ENCODE results near the gene TASL.

The TASL gene, protein sequence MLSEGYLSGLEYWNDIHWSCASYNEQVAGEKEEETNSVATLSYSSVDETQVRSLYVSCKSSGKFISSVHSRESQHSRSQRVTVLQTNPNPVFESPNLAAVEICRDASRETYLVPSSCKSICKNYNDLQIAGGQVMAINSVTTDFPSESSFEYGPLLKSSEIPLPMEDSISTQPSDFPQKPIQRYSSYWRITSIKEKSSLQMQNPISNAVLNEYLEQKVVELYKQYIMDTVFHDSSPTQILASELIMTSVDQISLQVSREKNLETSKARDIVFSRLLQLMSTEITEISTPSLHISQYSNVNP

DNA sequence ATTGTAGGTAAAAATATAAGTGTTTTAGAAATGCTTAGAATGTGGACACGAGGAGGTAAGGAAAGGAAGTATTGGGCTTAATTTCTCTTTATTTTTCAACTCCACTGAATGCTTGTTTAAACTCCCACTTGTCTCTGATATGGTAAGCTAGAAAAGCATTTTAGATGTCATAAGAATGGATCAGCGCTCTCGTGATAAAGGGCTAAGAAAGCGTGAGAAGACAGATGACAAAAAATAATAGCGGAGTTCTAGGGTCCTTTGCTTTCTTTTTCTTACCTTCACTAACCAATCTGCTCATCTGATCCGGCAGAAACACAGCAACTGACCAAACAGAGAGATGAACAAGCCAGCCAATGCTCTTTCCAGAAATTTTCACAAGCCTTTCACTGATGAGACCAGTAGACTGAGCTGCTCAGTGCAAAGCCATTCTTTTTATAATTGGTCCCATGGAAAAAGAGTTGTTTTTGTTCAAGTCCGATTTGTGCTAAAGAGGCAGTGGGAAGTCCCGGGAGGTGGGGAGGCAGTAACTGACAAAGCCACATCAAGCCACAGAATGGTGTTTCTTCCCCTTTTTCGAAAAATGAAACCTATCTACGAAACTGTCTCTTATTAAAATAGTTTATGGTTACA, at the start of gene TASL:
TASL (minus strand) TSS at position 405 of the 630 bp plus-strand sequence. CDS start 17,411 bp downstream, outside the sequence.
- no peak for TF ChIP-seq RAD21 (IDR thresholded peaks at IDR 0.05; ENCODE audit: low read depth)

DNA sequence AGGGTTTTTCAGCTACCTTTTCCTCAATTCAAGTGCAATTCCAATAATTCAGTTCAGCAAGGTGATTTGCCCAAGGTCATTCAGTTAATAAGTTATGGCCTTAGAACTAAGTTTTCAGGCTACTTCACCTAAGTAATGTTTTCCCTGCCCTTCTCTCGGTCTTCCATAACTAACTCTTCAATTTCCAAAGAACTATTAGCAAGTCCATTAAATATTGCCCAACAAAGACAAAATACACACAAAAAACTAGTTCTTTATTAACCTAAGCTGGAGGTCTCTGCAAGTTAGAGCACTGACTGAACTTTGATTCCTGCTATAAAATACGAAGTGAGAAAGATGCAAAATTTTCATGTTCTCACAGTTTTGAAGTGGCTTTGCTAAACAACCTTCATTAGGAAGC, 48.8 kb upstream of the TASL start:
- TF ChIP-seq ZBTB7A (IDR thresholded peaks at IDR 0.05; ENCODE audit: low read depth): no peak
- TF ChIP-seq, protein P1, sequence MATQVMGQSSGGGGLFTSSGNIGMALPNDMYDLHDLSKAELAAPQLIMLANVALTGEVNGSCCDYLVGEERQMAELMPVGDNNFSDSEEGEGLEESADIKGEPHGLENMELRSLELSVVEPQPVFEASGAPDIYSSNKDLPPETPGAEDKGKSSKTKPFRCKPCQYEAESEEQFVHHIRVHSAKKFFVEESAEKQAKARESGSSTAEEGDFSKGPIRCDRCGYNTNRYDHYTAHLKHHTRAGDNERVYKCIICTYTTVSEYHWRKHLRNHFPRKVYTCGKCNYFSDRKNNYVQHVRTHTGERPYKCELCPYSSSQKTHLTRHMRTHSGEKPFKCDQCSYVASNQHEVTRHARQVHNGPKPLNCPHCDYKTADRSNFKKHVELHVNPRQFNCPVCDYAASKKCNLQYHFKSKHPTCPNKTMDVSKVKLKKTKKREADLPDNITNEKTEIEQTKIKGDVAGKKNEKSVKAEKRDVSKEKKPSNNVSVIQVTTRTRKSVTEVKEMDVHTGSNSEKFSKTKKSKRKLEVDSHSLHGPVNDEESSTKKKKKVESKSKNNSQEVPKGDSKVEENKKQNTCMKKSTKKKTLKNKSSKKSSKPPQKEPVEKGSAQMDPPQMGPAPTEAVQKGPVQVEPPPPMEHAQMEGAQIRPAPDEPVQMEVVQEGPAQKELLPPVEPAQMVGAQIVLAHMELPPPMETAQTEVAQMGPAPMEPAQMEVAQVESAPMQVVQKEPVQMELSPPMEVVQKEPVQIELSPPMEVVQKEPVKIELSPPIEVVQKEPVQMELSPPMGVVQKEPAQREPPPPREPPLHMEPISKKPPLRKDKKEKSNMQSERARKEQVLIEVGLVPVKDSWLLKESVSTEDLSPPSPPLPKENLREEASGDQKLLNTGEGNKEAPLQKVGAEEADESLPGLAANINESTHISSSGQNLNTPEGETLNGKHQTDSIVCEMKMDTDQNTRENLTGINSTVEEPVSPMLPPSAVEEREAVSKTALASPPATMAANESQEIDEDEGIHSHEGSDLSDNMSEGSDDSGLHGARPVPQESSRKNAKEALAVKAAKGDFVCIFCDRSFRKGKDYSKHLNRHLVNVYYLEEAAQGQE (IDR thresholded peaks at IDR 0.05; ENCODE audit: low read depth): no peak
- TF ChIP-seq, protein P2, sequence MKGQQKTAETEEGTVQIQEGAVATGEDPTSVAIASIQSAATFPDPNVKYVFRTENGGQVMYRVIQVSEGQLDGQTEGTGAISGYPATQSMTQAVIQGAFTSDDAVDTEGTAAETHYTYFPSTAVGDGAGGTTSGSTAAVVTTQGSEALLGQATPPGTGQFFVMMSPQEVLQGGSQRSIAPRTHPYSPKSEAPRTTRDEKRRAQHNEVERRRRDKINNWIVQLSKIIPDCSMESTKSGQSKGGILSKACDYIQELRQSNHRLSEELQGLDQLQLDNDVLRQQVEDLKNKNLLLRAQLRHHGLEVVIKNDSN (IDR thresholded peaks at IDR 0.05): no peak
- TF ChIP-seq TEAD4 (IDR thresholded peaks at IDR 0.05): no peak
- TF ChIP-seq EGR1 (IDR thresholded peaks at IDR 0.05): no peak
- TF ChIP-seq RAD21 (IDR thresholded peaks at IDR 0.05; ENCODE audit: low read depth): no peak
- no peak for TF ChIP-seq CEBPB (IDR thresholded peaks at IDR 0.05)
- no peak for TF ChIP-seq TCF12 (IDR thresholded peaks at IDR 0.05; ENCODE audit: low read depth)
- TF ChIP-seq CREB1 (IDR thresholded peaks at IDR 0.05; ENCODE audit: low read depth): no peak

DNA sequence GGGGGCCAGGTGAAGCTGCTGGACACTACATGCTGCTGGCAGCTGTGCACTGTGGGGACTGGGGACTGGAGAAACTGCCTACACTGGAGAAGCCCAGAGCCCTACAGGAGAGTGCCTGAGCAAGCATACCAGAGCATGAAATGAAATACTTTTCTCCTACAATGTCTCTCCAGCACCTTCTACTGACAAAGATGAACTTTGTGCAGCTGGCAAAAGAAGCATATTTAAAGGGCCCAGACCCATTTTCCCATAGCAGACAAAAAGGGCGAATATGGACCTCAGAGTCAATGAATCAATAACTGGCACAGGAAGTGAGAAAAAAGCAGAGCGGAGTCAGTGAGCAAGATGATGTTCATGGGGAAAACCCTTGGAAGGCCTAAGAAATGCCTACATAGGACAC, 44.8 kb upstream of the TASL start:
- no peak for TF ChIP-seq TEAD4 (IDR thresholded peaks at IDR 0.05)
- no peak for TF ChIP-seq CREB1 (IDR thresholded peaks at IDR 0.05; ENCODE audit: low read depth)

DNA sequence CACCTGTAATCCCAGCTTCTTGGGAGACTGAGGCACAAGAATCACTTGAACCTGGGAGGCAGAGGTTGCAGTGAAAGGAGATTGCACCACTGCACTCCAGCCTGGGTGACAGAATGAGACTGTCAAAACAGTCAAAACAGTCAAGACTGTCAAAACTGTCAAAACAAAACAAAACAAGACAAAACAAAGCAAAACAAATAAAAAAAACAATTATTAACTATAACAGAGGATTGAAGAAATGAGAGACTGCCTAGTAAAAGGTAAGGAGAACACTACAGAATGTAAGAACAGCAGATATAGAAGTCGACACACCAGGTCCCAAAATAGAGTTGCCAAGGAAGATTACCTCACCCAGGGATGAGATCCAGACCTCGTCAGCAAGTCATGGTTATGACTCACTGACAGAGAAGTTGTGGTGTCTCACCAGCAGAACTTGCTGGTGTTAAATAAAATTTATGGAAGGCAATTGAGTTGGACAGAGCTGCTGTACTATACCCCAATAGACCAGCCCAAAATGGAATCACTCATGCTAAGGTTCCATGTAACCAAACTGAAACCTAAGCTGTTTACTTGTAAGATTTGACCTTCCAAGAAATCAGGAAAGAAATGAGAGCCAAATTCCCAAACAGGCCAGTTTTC, 43.5 kb upstream of the TASL start:
- TF ChIP-seq NFIC (IDR thresholded peaks at IDR 0.05) (no peak), CREB1 (IDR thresholded peaks at IDR 0.05; ENCODE audit: low read depth) (no peak)
- TF ChIP-seq, protein P3, sequence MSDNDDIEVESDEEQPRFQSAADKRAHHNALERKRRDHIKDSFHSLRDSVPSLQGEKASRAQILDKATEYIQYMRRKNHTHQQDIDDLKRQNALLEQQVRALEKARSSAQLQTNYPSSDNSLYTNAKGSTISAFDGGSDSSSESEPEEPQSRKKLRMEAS (IDR thresholded peaks at IDR 0.05): no peak

DNA sequence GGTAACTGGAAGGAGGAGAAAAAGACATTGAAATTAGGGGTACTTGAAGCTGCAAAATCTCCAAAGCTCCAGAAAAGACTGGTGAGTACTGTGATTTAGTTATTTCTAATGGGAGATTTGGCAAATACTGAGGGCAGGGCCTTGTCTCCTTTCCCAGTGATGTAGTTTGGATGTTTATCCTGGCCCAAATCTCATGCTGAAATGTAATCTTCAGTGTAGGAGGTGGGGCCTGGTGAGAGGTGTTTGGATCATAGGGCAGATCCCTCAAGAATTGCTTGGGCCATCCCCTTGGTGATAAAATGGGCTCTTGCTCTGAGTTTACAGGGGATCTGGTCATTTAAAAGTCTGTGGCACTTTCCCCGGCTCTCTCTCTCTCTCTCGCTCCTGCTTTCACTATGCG, 42.6 kb upstream of the TASL start:
- TF ChIP-seq TCF12 (IDR thresholded peaks at IDR 0.05; ENCODE audit: low read depth): no peak
- no peak for TF ChIP-seq NFIC (IDR thresholded peaks at IDR 0.05)
- no peak for TF ChIP-seq CEBPB (IDR thresholded peaks at IDR 0.05)
- TF ChIP-seq, protein P3 (IDR thresholded peaks at IDR 0.05): no peak
- TF ChIP-seq FOXM1 (IDR thresholded peaks at IDR 0.05; ENCODE audit: borderline replicate concordance, low read depth): no peak
- no peak for TF ChIP-seq CREB1 (IDR thresholded peaks at IDR 0.05; ENCODE audit: low read depth)

DNA sequence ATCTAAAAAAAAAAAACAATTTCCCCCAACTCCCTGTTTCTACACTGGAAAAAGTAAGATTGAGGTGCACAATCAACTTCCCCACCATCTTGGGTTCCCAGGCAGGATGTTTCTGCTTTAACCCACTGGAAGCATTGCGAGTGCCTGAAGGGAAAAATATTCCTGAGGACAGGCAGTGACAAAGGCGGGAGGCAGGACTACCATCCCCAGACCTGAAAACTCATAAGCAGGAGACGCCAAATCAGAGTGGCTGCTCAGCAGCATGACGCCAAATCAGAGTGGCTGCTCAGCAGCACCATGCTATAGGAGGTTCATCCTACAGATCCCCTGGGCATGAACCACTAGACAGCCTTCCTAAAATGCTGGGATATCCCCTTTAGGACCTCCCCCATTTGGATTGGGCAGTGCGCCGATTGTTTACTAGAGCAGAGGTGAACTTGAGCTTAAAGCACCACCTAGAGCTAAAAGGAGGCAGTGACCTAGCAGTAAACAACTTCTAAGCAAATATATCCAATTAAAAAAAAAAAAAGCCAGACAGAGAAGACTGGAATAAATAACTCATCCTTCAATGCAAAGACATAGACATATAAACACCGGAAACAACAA, 40.7 kb upstream of the TASL start:
- TF ChIP-seq CREB1 (IDR thresholded peaks at IDR 0.05; ENCODE audit: low read depth): no peak
- TF ChIP-seq TCF12 (IDR thresholded peaks at IDR 0.05; ENCODE audit: low read depth): no peak
- TF ChIP-seq, protein P2 (IDR thresholded peaks at IDR 0.05): no peak
- no peak for TF ChIP-seq TAF1 (IDR thresholded peaks at IDR 0.05; ENCODE audit: low read depth)
- no peak for TF ChIP-seq YY1 (IDR thresholded peaks at IDR 0.05; ENCODE audit: low read depth)
- peak; percentile 20; the same call in 1 of the 2 replicates for TF ChIP-seq RAD21 (IDR thresholded peaks at IDR 0.05; ENCODE audit: low read depth)
- TF ChIP-seq, protein P1 (IDR thresholded peaks at IDR 0.05; ENCODE audit: low read depth): no peak
- no peak for TF ChIP-seq FOXM1 (IDR thresholded peaks at IDR 0.05; ENCODE audit: borderline replicate concordance, low read depth)
- TF ChIP-seq, protein P3 (IDR thresholded peaks at IDR 0.05): no peak
